ENCODE data around the gene TMEM132A. TPM values are rescaled to one million over a fixed set of nuclear protein-coding genes. Genes with fewer than 3 reads are reported as not detected.

Gene TMEM132A
- total RNA-seq, 2 donors from 2014 or later = 12.3 to 20.7 TPM

- intact Hi-C loops (cut with DNase I) = loop anchor here (5.0 kb wide), 1 partner anchor 199 kb away; no protein-coding TSS in a partner anchor
Observed at GRCh38 chr11:60923326-60923725, 934 bp upstream of the TMEM132A start.

GRCh38 chr11:60923800-60924109, 505 bp upstream of the TMEM132A start:
- H3K27ac ChIP-seq = no peak overlapping the region

More at GRCh38 chr11:60923326-60923725, 934 bp upstream of the TMEM132A start:
- no peak overlapping the region for H3K9ac ChIP-seq (ENCODE audit: low read depth in 2 of 2, low read length in 2 of 2)
- H3K36me3 ChIP-seq = peaks cover 22% of the 10 kb centered on the region
- DNase-seq = no peak
- no peak overlapping the region for H3K27ac ChIP-seq
- H3K27me3 ChIP-seq = peaks cover 11% of the 10 kb centered on the region
- no peak overlapping the region for H3K4me3 ChIP-seq
- no peaks in the 10 kb centered on the region for H3K9me3 ChIP-seq
- no peaks in the 10 kb centered on the region for H3K4me1 ChIP-seq
- TF ChIP-seq CTCF (IDR thresholded peaks at IDR 0.05) = no peak

GRCh38 chr11:60924906-60925853, 920 bp downstream of the TMEM132A start:
- Histone ChIP-seq H3K9me3 (no peaks in the 10 kb centered on the region), H3K4me1 (no peaks in the 10 kb centered on the region), H3K36me3 (peaks cover 18% of the 10 kb centered on the region), H3K4me3 (peak overlapping the region; percentile 65), H3K27ac (no peak overlapping the region), H3K27me3 (peaks cover 11% of the 10 kb centered on the region), H3K9ac (ENCODE audit: low read depth in 2 of 2, low read length in 2 of 2) (peak overlapping the region; percentile 44 to 51)
- TF ChIP-seq CTCF (IDR thresholded peaks at IDR 0.05) = no peak
- DNase-seq = no peak
- intact Hi-C loops (cut with DNase I) = loop anchor here (5.0 kb wide), 1 partner anchor 197 kb away; no protein-coding TSS in a partner anchor

More at GRCh38 chr11:60923800-60924109, 505 bp upstream of the TMEM132A start:
- no peak overlapping the region for H3K4me3 ChIP-seq
- no peaks in the 10 kb centered on the region for H3K9me3 ChIP-seq
- H3K27me3 ChIP-seq = peaks cover 11% of the 10 kb centered on the region
- no peak for DNase-seq
- TF ChIP-seq CTCF (IDR thresholded peaks at IDR 0.05) = no peak
- intact Hi-C loops (cut with DNase I) = loop anchor here (5.0 kb wide), 1 partner anchor 199 kb away; no protein-coding TSS in a partner anchor
- peak overlapping the region; percentile 19 to 37 for H3K9ac ChIP-seq (ENCODE audit: low read depth in 2 of 2, low read length in 2 of 2)
- peaks cover 22% of the 10 kb centered on the region for H3K36me3 ChIP-seq
- H3K4me1 ChIP-seq = no peaks in the 10 kb centered on the region

- DNase-seq = no peak
- H3K27me3 ChIP-seq = peaks cover 11% of the 10 kb centered on the region
- intact Hi-C loops (cut with DNase I) = no loop called here
- H3K36me3 ChIP-seq = peaks cover 11% of the 10 kb centered on the region
- no peak overlapping the region for H3K4me3 ChIP-seq
- H3K9ac ChIP-seq (ENCODE audit: low read depth in 2 of 2, low read length in 2 of 2) = no peak overlapping the region
- no peak overlapping the region for H3K27ac ChIP-seq
- no peaks in the 10 kb centered on the region for H3K4me1 ChIP-seq
- H3K9me3 ChIP-seq = no peaks in the 10 kb centered on the region
- no peak for TF ChIP-seq CTCF (IDR thresholded peaks at IDR 0.05)
Observed at GRCh38 chr11:60925868-60926267, 1.6 kb downstream of the TMEM132A start.

- Histone ChIP-seq H3K9me3 (no peaks in the 10 kb centered on the region), H3K4me3 (no peak overlapping the region), H3K36me3 (peaks cover 8% of the 10 kb centered on the region), H3K4me1 (no peaks in the 10 kb centered on the region), H3K27me3 (peaks cover 11% of the 10 kb centered on the region), H3K27ac (no peak overlapping the region), H3K9ac (ENCODE audit: low read depth in 2 of 2, low read length in 2 of 2) (no peak overlapping the region)
- DNase-seq = no peak
- intact Hi-C loops (cut with DNase I) = no loop called here
- no peak for TF ChIP-seq CTCF (IDR thresholded peaks at IDR 0.05)
Observed at GRCh38 chr11:60926500-60926899, 2.2 kb downstream of the TMEM132A start.

Measured in colonic mucosa (tissue), 4 donors.